Tibial artery (tissue), 4 donors: Measurements from ENCODE around the gene DUS2.
A peak's percentile ranks its signal among the peaks of the same experiment; 100 is the strongest.

Experiments used
- DNase-seq, 2 donors: peaks; one replicate each; pipeline ENCODE4 v3.0.0-alpha.2; 2019
- H3K27ac ChIP-seq, 2 donors: fragments of 200-600 bp; sonication (generic) in 1 of 2; 1 replicate in 1 of 2; 2 replicates in 1 of 2; pipeline ENCODE4 v1.5.1; 2018 to 2019; ENCODE audit warnings: mild to moderate bottlenecking in 1 of 2
- H3K27me3 ChIP-seq, 2 donors: fragments of 200-600 bp; sonication (generic) in 1 of 2; one replicate each; pipeline versions ENCODE4 v1.5.1 to v1.6.0; 2016 to 2019
- H3K36me3 ChIP-seq, 3 donors: fragments of 200-600 bp; sonication (generic) in 2 of 3; one replicate each; pipeline ENCODE4 v1.5.1; 2016 to 2019; ENCODE audit warnings: mild to moderate bottlenecking in 2 of 3
- H3K4me1 ChIP-seq, 4 donors: fragments of 200-600 bp; sonication (generic) in 2 of 4; 1 replicate in 3 of 4; 2 replicates in 1 of 4; pipeline ENCODE4 v1.5.1; 2016 to 2019
- H3K4me3 ChIP-seq, 2 donors: fragments of 200-600 bp; sonication (generic) in 1 of 2; 1 replicate in 1 of 2; 2 replicates in 1 of 2; pipeline ENCODE4 v1.5.1; 2018 to 2019; ENCODE audit warnings: mild to moderate bottlenecking in 2 of 2
- H3K9me3 ChIP-seq, 3 donors: fragments of 200-600 bp; sonication (generic) in 1 of 3; one replicate each; pipeline ENCODE4 v1.5.1; 2016 to 2019
- intact Hi-C: fragments of 100-400 bp; cut with DNase I; formaldehyde crosslinking; loops from one replicate; pipeline ENCODE4 v1.15.0; 2023; ENCODE audit warnings: low total_unique reads
- TF ChIP-seq, protein P1 (sequence below), 2 experiments: fragments of 200-600 bp in 1 of 2; fragments of 450-650 bp in 1 of 2; IDR thresholded peaks; one replicate each; pipeline ENCODE4 v1.5.1; 2017 to 2019; ENCODE audit warnings: antibody characterized with exemption in 2 of 2, mild to moderate bottlenecking in 1 of 2, moderate library complexity in 1 of 2

Gene DUS2

DNA sequence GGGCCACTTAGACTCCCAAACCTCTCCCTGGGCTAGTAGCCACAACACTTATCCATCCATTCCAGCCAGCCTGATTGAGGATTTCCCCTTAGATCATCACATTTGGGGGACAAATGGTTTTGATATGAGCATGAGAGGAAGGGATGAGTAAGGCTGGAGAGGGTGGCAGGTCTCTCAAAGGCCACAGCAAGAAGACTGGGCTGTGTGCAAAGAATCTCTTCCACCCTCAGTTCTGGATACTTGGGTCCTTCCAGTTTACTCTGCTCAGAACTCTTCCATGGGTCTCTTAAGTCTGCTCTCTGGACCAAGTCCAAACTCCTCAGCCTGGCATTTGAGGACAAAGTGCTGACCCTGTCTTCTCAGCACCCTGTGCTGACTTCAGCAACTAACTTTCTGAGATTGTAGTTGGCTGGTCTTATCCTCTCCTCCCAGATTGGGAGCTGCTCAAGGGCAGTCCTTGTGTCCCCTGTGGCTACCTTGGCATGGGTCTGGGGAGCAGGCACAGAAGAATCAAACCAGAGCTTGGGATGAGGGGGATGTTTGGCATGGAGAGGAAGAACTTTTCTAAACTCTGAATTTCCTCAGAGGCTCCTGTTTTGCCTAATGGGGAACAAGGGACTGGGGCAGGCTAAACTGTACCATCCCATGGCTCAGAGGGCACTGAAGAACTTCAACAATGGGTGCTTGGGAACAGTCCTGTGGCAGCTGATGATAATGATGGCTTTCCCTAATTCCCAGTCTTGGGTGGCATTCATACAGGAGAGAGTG, 59.0 kb downstream of the DUS2 start:
- H3K4me1 ChIP-seq = peaks cover 0 to 17% (median 16%) of the 10 kb centered on the region in 4 donors
- H3K27me3 ChIP-seq = no peaks in the 10 kb centered on the region
- intact Hi-C loops = loop anchor here (2.0 to 10.0 kb wide), 2 partner anchors 57 to 153 kb away; partner anchors contain the start of gene ESRP2
- H3K9me3 ChIP-seq = no peaks in the 10 kb centered on the region
- peak overlapping the region in 1 of 2 donors; percentile 93 for H3K27ac ChIP-seq
- DNase-seq = no peak
- no peak overlapping the region for H3K4me3 ChIP-seq
- H3K36me3 ChIP-seq = peaks cover 0 to 26% (median 7%) of the 10 kb centered on the region in 3 donors
- TF ChIP-seq, protein P1, sequence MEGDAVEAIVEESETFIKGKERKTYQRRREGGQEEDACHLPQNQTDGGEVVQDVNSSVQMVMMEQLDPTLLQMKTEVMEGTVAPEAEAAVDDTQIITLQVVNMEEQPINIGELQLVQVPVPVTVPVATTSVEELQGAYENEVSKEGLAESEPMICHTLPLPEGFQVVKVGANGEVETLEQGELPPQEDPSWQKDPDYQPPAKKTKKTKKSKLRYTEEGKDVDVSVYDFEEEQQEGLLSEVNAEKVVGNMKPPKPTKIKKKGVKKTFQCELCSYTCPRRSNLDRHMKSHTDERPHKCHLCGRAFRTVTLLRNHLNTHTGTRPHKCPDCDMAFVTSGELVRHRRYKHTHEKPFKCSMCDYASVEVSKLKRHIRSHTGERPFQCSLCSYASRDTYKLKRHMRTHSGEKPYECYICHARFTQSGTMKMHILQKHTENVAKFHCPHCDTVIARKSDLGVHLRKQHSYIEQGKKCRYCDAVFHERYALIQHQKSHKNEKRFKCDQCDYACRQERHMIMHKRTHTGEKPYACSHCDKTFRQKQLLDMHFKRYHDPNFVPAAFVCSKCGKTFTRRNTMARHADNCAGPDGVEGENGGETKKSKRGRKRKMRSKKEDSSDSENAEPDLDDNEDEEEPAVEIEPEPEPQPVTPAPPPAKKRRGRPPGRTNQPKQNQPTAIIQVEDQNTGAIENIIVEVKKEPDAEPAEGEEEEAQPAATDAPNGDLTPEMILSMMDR (IDR thresholded peaks at IDR 0.05) = no peak

DNA sequence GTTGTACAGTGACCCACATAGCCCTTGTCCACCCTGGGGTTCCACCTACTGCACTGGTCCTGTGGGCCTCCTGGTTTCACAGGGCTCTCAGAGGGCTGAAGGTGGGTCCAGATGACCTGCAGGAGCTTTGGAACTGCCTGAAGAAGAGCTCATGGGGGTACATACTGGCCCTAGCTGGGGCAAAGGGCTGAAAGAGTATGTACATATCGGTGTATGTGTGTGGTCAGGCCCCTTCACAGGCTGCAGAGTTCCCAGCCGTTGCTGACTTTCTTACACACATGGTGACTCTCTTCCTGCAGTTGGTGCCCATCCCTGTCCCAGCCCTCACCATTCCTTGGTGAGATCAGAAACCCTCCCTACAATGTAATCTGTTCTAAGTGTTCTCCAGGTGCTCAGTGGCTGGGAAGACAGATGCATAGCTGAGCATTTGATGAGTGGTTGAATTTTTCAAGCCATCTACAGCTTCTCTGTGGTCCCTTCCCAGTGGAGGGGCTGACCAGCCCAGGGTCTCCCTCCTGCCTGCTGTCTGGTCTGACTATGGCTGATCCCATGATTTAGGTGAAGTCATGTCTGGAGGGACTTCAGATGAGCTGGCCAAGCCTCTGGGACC, 59.6 kb downstream of the DUS2 start:
- Histone ChIP-seq H3K27ac (peak overlapping the region; percentile 93 to 99), H3K27me3 (no peaks in the 10 kb centered on the region), H3K4me1 (peaks cover 0 to 24% (median 19%) of the 10 kb centered on the region in 4 donors), H3K4me3 (no peak overlapping the region), H3K36me3 (peaks cover 0 to 20% (median under 1%) of the 10 kb centered on the region in 3 donors), H3K9me3 (no peaks in the 10 kb centered on the region)
- intact Hi-C loops = loop anchor here (2.0 to 10.0 kb wide), 2 partner anchors 58 to 152 kb away; partner anchors contain the start of gene ESRP2
- TF ChIP-seq, protein P1 (IDR thresholded peaks at IDR 0.05) = no peak
- no peak for DNase-seq

DNA sequence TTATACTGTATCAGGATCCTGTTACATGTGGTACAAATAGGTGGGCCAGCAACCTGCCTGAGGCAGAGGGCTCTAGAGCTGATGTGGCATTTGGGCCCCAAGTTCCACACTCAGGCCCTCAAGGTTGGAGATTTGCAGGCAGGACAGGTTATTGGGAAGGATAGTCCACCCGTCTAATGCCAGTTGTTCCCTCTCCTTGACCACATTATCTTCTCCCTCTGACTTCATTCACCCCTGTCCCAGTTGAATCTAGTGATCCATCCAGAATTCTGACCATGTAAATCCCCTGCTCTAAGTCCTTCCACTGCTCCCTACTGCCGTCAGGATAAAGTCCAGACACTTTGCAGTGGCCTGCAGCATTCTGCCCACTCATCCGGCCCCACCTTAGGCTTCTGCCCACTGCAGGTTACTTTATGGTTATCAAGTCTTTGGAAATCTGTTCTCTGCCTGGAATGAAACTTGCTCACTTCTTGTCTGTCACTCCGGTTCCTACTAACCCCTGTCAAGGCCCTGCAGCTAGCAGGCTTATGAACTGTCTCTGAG, 60.2 kb downstream of the DUS2 start:
- Histone ChIP-seq H3K36me3 (peaks cover 0 to 14% (median 0%) of the 10 kb centered on the region in 3 donors), H3K4me3 (no peak overlapping the region), H3K9me3 (no peaks in the 10 kb centered on the region), H3K4me1 (peaks cover 0 to 28% (median 20%) of the 10 kb centered on the region in 4 donors), H3K27me3 (no peaks in the 10 kb centered on the region), H3K27ac (peak overlapping the region; percentile 93 to 99)
- intact Hi-C loops = loop anchor here (2.0 to 10.0 kb wide), 2 partner anchors 59 to 151 kb away; partner anchors contain the start of gene ESRP2
- no peak for DNase-seq
- TF ChIP-seq, protein P1 (IDR thresholded peaks at IDR 0.05) = no peak

DNA sequence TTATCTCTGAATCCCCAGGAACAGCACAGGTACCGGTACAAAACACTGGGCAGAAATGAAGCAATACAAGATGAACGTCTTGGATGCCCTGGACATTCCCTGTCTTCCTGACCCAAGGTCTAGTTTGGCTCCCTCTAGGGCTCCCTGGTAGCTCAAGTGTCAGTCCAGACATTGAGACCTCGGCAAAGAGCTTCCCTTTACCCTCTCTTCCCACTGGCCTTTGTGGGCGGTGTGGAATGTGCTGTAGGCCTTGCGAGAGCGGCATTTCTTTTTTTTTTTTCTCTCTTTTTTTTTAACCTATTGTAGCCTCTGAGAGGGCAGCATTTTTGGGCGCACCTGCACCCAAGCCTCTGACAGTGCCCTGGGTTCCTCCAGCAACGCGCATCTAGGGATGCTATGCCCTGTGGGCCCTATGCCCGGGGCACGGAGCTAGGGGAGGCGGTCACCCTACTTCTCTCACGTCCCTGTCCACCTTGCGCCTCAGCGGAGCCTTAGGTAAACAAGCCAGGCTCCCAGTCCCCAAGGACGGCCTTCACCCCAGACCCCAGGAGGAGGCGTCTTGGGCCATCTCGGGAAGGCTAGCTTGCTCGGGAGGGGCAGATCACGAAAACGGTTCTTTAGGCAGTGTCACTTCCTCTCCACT, 60.9 kb downstream of the DUS2 start:
- H3K9me3 ChIP-seq = no peaks in the 10 kb centered on the region
- intact Hi-C loops = loop anchor here (2.0 to 10.0 kb wide), 2 partner anchors 59 to 151 kb away; partner anchors contain the start of gene ESRP2

More for the DNA sequence above, 60.9 kb downstream of the DUS2 start:
- DNase-seq = no peak
- Histone ChIP-seq H3K36me3 (peaks cover 0 to 7% (median 0%) of the 10 kb centered on the region in 3 donors), H3K4me3 (peak overlapping the region; percentile 70 to 77), H3K27me3 (no peaks in the 10 kb centered on the region), H3K27ac (peak overlapping the region; percentile 93 to 99), H3K4me1 (peaks cover 0 to 34% (median 22%) of the 10 kb centered on the region in 4 donors)
- TF ChIP-seq, protein P1 (IDR thresholded peaks at IDR 0.05) = no peak
